Trophoblast cell (in vitro differentiated cells and primary cell): ENCODE measurements around the gene SPATA19.

Experiments
- DNase-seq, 2 donors: peaks; one replicate each; pipeline ENCODE4 v3.0.0-alpha.2; 2016
- H2AFZ ChIP-seq: 2 replicates; pipeline ENCODE4 v1.6.1; 2013; ENCODE audit warnings: low read length, moderate library complexity, mild to moderate bottlenecking; ENCODE audit not compliant: insufficient read depth, poor library complexity
- H2AK5ac ChIP-seq: 2 replicates; pipeline ENCODE4 v1.6.1; 2013; ENCODE audit warnings: mild to moderate bottlenecking, low read length
- H2BK120ac ChIP-seq: 2 replicates; pipeline ENCODE4 v1.6.1; 2013; ENCODE audit warnings: low read length, mild to moderate bottlenecking, moderate library complexity; ENCODE audit not compliant: insufficient read depth, poor library complexity
- H2BK12ac ChIP-seq: 2 replicates; pipeline ENCODE4 v1.6.1; 2013; ENCODE audit warnings: mild to moderate bottlenecking, low read length, moderate library complexity
- H2BK5ac ChIP-seq: 2 replicates; pipeline ENCODE4 v1.6.1; 2013; ENCODE audit warnings: low read length, low read depth, moderate library complexity, mild to moderate bottlenecking; ENCODE audit not compliant: poor library complexity
- H3K14ac ChIP-seq: 2 replicates; pipeline ENCODE4 v1.6.1; 2013; ENCODE audit warnings: mild to moderate bottlenecking, low read length
- H3K18ac ChIP-seq: 2 replicates; pipeline ENCODE4 v1.6.1; 2013; ENCODE audit warnings: mild to moderate bottlenecking, low read length
- H3K23ac ChIP-seq: 2 replicates; pipeline ENCODE4 v1.6.1; 2013; ENCODE audit warnings: low read length
- H3K27ac ChIP-seq: 2 replicates; pipeline ENCODE4 v1.5.1; 2013; ENCODE audit warnings: low read depth, mild to moderate bottlenecking, inconsistent platforms, low read length, moderate library complexity
- H3K27me3 ChIP-seq: 2 replicates; pipeline ENCODE4 v1.6.1; 2013; ENCODE audit warnings: inconsistent platforms, mild to moderate bottlenecking, low read length, moderate library complexity; ENCODE audit not compliant: insufficient read depth
- H3K36me3 ChIP-seq, 2 experiments: 1 replicate in 1 of 2; 2 replicates in 1 of 2; pipeline ENCODE4 v1.6.1; 2013; ENCODE audit warnings: low read length in 2 of 2, mild to moderate bottlenecking in 2 of 2, moderate library complexity in 1 of 2; ENCODE audit not compliant: insufficient read depth in 2 of 2, control insufficient read depth in 1 of 2
- H3K4ac ChIP-seq: 2 replicates; pipeline ENCODE4 v1.6.1; 2013; ENCODE audit warnings: low read depth, mild to moderate bottlenecking, low read length, moderate library complexity
- H3K4me1 ChIP-seq, 2 experiments: 1 replicate in 1 of 2; 2 replicates in 1 of 2; pipeline ENCODE4 v1.6.1; 2013; ENCODE audit warnings: low read length in 2 of 2, mild to moderate bottlenecking in 2 of 2, moderate library complexity in 1 of 2; ENCODE audit not compliant: insufficient read depth in 2 of 2, control insufficient read depth in 1 of 2
- H3K4me2 ChIP-seq: 2 replicates; pipeline ENCODE4 v1.6.1; 2013; ENCODE audit warnings: inconsistent platforms, mild to moderate bottlenecking, low read length, moderate library complexity
- H3K4me3 ChIP-seq: 2 replicates; pipeline ENCODE4 v1.5.1; 2013; ENCODE audit warnings: mild to moderate bottlenecking, low read depth, low read length, inconsistent platforms
- H3K79me1 ChIP-seq: one replicate; pipeline ENCODE4 v1.6.1; 2013; ENCODE audit warnings: low read length
- H3K79me2 ChIP-seq: 2 replicates; pipeline ENCODE4 v1.6.1; 2013; ENCODE audit warnings: low read length, mild to moderate bottlenecking; ENCODE audit not compliant: control insufficient read depth, insufficient read depth, poor library complexity
- H3K9ac ChIP-seq: 2 replicates; pipeline ENCODE4 v1.6.1; 2013; ENCODE audit warnings: mild to moderate bottlenecking, low read length
- H3K9me3 ChIP-seq: 2 replicates; pipeline ENCODE4 v1.6.1; 2013; ENCODE audit warnings: low read depth, mild to moderate bottlenecking, control low read depth, inconsistent platforms, low read length; ENCODE audit not compliant: insufficient read depth
- H4K12ac ChIP-seq: 2 replicates; pipeline ENCODE4 v1.6.1; 2013; ENCODE audit warnings: low read depth, mild to moderate bottlenecking, low read length, moderate library complexity
- H4K8ac ChIP-seq: 2 replicates; pipeline ENCODE4 v1.6.1; 2013; ENCODE audit warnings: low read depth, mild to moderate bottlenecking, low read length, moderate library complexity
- H4K91ac ChIP-seq: one replicate; pipeline ENCODE4 v1.6.1; 2013; ENCODE audit warnings: low read depth, mild to moderate bottlenecking, low read length, moderate library complexity
- WGBS: extraction: QIAGEN DNeasy Blood & Tissue Kit; methylation state at CpG from one replicate; pipeline ENCODE4 v1.1.7; 2013; ENCODE audit warnings: missing lambda C conversion rate; ENCODE audit not compliant: insufficient read length, insufficient coverage; ENCODE audit errors: extremely low coverage; 5-methylcytosine and 5-hydroxymethylcytosine counted together

The SPATA19 gene

GRCh38 chr11:133832991-133833897, 12.1 kb downstream of the SPATA19 start:
- no peaks in the 10 kb centered on the region for H3K4me1 ChIP-seq
- no peak overlapping the region for H3K4me2 ChIP-seq
- no CpG with 5 or more reads among the region's 86 CpGs for WGBS
- H3K9me3 ChIP-seq = no peaks in the 10 kb centered on the region
- H3K9ac ChIP-seq = no peak overlapping the region
- H2BK5ac ChIP-seq = no peak overlapping the region
- no peak overlapping the region for H3K23ac ChIP-seq
- no peak overlapping the region for H3K27ac ChIP-seq
- H3K18ac ChIP-seq = no peak overlapping the region
- H4K8ac ChIP-seq = no peak overlapping the region
- H3K27me3 ChIP-seq = no peaks in the 10 kb centered on the region
- H3K4me3 ChIP-seq = no peak overlapping the region
- H3K79me2 ChIP-seq = no peaks in the 10 kb centered on the region
- no peak overlapping the region for H4K12ac ChIP-seq
- DNase-seq = peak; percentile 20 to 56
- no peaks in the 10 kb centered on the region for H3K36me3 ChIP-seq
- H2BK12ac ChIP-seq = no peak overlapping the region
- no peak overlapping the region for H4K91ac ChIP-seq
- H3K79me1 ChIP-seq = no peaks in the 10 kb centered on the region
- no peak overlapping the region for H3K14ac ChIP-seq
- no peak overlapping the region for H3K4ac ChIP-seq
- H2BK120ac ChIP-seq = no peak overlapping the region
- H2AFZ ChIP-seq = no peak overlapping the region
- H2AK5ac ChIP-seq = no peak overlapping the region

GRCh38 chr11:133832096-133832990, 13.0 kb downstream of the SPATA19 start:
- Histone ChIP-seq H4K91ac (no peak overlapping the region), H4K8ac (no peak overlapping the region), H2BK5ac (no peak overlapping the region), H3K4me3 (no peak overlapping the region), H3K14ac (no peak overlapping the region), H2AFZ (no peak overlapping the region), H4K12ac (no peak overlapping the region), H3K27ac (no peak overlapping the region), H3K4me2 (no peak overlapping the region), H3K9me3 (no peaks in the 10 kb centered on the region), H3K18ac (no peak overlapping the region), H2BK12ac (no peak overlapping the region), H3K4me1 (no peaks in the 10 kb centered on the region), H3K23ac (no peak overlapping the region), H3K79me2 (no peaks in the 10 kb centered on the region), H3K9ac (no peak overlapping the region), H3K4ac (no peak overlapping the region), H3K36me3 (no peaks in the 10 kb centered on the region), H3K79me1 (no peaks in the 10 kb centered on the region), H2BK120ac (no peak overlapping the region), H2AK5ac (no peak overlapping the region), H3K27me3 (no peaks in the 10 kb centered on the region)
- no CpG with 5 or more reads among the region's 53 CpGs for WGBS
- DNase-seq = peak; percentile 65 to 72

GRCh38 chr11:133830931-133831907, 14.1 kb downstream of the SPATA19 start:
- Histone ChIP-seq H2BK12ac (no peak overlapping the region), H3K4me1 (no peaks in the 10 kb centered on the region), H3K79me1 (no peaks in the 10 kb centered on the region), H3K4ac (no peak overlapping the region), H4K91ac (no peak overlapping the region), H2BK120ac (no peak overlapping the region), H4K8ac (no peak overlapping the region), H3K79me2 (no peaks in the 10 kb centered on the region), H3K23ac (no peak overlapping the region), H2AK5ac (no peak overlapping the region), H3K27me3 (no peaks in the 10 kb centered on the region), H3K14ac (no peak overlapping the region), H4K12ac (no peak overlapping the region), H3K9me3 (no peaks in the 10 kb centered on the region), H3K4me3 (no peak overlapping the region), H3K4me2 (no peak overlapping the region), H3K36me3 (no peaks in the 10 kb centered on the region), H2BK5ac (no peak overlapping the region), H3K9ac (no peak overlapping the region), H3K18ac (no peak overlapping the region), H2AFZ (no peak overlapping the region), H3K27ac (no peak overlapping the region)
- WGBS = no CpG with 5 or more reads among the region's 8 CpGs
- DNase-seq = no peak

- no peak overlapping the region for H4K91ac ChIP-seq
- no peak overlapping the region for H3K4ac ChIP-seq
- no peak overlapping the region for H3K18ac ChIP-seq
- H4K8ac ChIP-seq = no peak overlapping the region
- H3K27me3 ChIP-seq = no peaks in the 10 kb centered on the region
- no peaks in the 10 kb centered on the region for H3K9me3 ChIP-seq
- H3K27ac ChIP-seq = no peak overlapping the region
- no peak overlapping the region for H4K12ac ChIP-seq
- no peak overlapping the region for H3K4me2 ChIP-seq
- no peak overlapping the region for H3K14ac ChIP-seq
- H2AK5ac ChIP-seq = no peak overlapping the region
- H2BK5ac ChIP-seq = no peak overlapping the region
- H3K23ac ChIP-seq = no peak overlapping the region
- H2BK12ac ChIP-seq = no peak overlapping the region
- H3K79me1 ChIP-seq = no peaks in the 10 kb centered on the region
- H2BK120ac ChIP-seq = no peak overlapping the region
- H3K9ac ChIP-seq = no peak overlapping the region
- no peaks in the 10 kb centered on the region for H3K4me1 ChIP-seq
- no peak for DNase-seq
- H3K4me3 ChIP-seq = no peak overlapping the region
- no peaks in the 10 kb centered on the region for H3K36me3 ChIP-seq
- no CpG with 5 or more reads among the region's 2 CpGs for WGBS
- no peak overlapping the region for H2AFZ ChIP-seq
- no peaks in the 10 kb centered on the region for H3K79me2 ChIP-seq
These were observed 15.7 kb downstream of the SPATA19 start for GRCh38 chr11:133829566-133829965.
